Astrocyte of the spinal cord (primary cell): ENCODE data around the gene CCDC191.

ENCODE experiments used
- DNase-seq: peaks from one replicate; pipeline ENCODE4 v3.0.0; 2011; ENCODE audit warnings: low read depth, low spot score
- H3K4me3 ChIP-seq: 2 replicates; pipeline ENCODE4 v1.5.1; 2011; ENCODE audit warnings: low read depth, mild to moderate bottlenecking, low read length, moderate library complexity
- CTCF ChIP-seq: IDR thresholded peaks from 2 replicates; pipeline ENCODE4 v1.5.1; 2012; ENCODE audit warnings: low read depth, mild to moderate bottlenecking, low read length, inconsistent platforms
- in situ Hi-C: cut with HindIII; loops from 2 replicates; pipeline ENCODE4 v1.10.0; 2017; ENCODE audit warnings: low sequenced_read_pairs

The CCDC191 gene

GRCh38 chr3:114056130-114057010 is at the start of gene CCDC191, which contains the start of gene QTRT2:
Gene CCDC191 (minus strand): TSS chr3:114056526. CDS start chr3:114056466, 60 bp downstream.
Gene QTRT2 (plus strand): TSS chr3:114056737. CDS start chr3:114065258, 8,521 bp downstream.
- no peak for TF ChIP-seq CTCF
- in situ Hi-C loops = no loop called here
- H3K4me3 ChIP-seq = peak within 1 kb of the TSS; percentile 96
- DNase-seq = peak; percentile 99

- no peak for DNase-seq
- in situ Hi-C loops = no loop called here
- H3K4me3 ChIP-seq = no peak overlapping the region
- TF ChIP-seq CTCF = no peak
Measured at GRCh38 chr3:114104414-114104813, 48.1 kb upstream of the CCDC191 start.

- no peak for DNase-seq
- no peak for TF ChIP-seq CTCF
- in situ Hi-C loops = no loop called here
- no peak overlapping the region for H3K4me3 ChIP-seq
Measured at GRCh38 chr3:114103858-114104257, 47.5 kb upstream of the CCDC191 start.

- no peak for TF ChIP-seq CTCF
- in situ Hi-C loops = no loop called here
- DNase-seq = no peak
- H3K4me3 ChIP-seq = no peak overlapping the region
Measured at GRCh38 chr3:114103181-114103580, 46.9 kb upstream of the CCDC191 start.

- TF ChIP-seq CTCF = no peak
- in situ Hi-C loops = no loop called here
- no peak overlapping the region for H3K4me3 ChIP-seq
- DNase-seq = no peak
Measured at GRCh38 chr3:114101101-114101500, 44.8 kb upstream of the CCDC191 start.

- no peak for DNase-seq
- TF ChIP-seq CTCF = no peak
- no peak overlapping the region for H3K4me3 ChIP-seq
- in situ Hi-C loops = no loop called here
Measured at GRCh38 chr3:114095796-114096195, 39.5 kb upstream of the CCDC191 start.
